HepG2 (cell line): ENCODE results near the gene SWSAP1. TPM values are rescaled to one million over a fixed set of nuclear protein-coding genes. Genes with fewer than 3 reads are reported as not detected.

Experiments used
- ADNP ChIP-seq: sonication (generic); formaldehyde crosslinking; IDR thresholded peaks from 2 replicates; pipeline ENCODE4 v1.4.0; 2020; ENCODE audit warnings: missing genetic modification reagents
- FOXO4 ChIP-seq: sonication (generic); formaldehyde crosslinking; conservative IDR thresholded peaks from 2 replicates; pipeline ENCODE4 v1.8.1; 2023; ENCODE audit warnings: missing genetic modification reagents
- HDAC6 ChIP-seq: fragments of 200-600 bp; sonication (generic); IDR thresholded peaks from 2 replicates; pipeline ENCODE4 v1.7.0; 2017; ENCODE audit warnings: mild to moderate bottlenecking, antibody characterized with exemption, low read length, low read depth
- HMG20A ChIP-seq: IDR thresholded peaks from 2 replicates; pipeline ENCODE4 v1.6.1; 2016; ENCODE audit warnings: borderline replicate concordance
- IRF1 ChIP-seq: sonication (generic); formaldehyde crosslinking; IDR thresholded peaks from 2 replicates; pipeline ENCODE4 v1.4.0; 2020; ENCODE audit warnings: low read depth, mild to moderate bottlenecking, missing genetic modification reagents
- KDM5B ChIP-seq: sonication (generic); formaldehyde crosslinking; IDR thresholded peaks from 2 replicates; pipeline ENCODE4 v1.4.0; 2020; ENCODE audit warnings: missing genetic modification reagents, mild to moderate bottlenecking, borderline replicate concordance
- MTF2 ChIP-seq: sonication (generic); formaldehyde crosslinking; IDR thresholded peaks from 2 replicates; pipeline ENCODE4 v1.5.0; 2020; ENCODE audit warnings: missing genetic modification reagents, borderline replicate concordance
- NCOA2 ChIP-seq: sonication (generic); formaldehyde crosslinking; IDR thresholded peaks from 2 replicates; pipeline ENCODE4 v1.8.0; 2022; ENCODE audit warnings: inconsistent platforms
- PAWR ChIP-seq: sonication (generic); formaldehyde crosslinking; IDR thresholded peaks from 2 replicates; pipeline ENCODE4 v1.4.0; 2020; ENCODE audit warnings: missing genetic modification reagents, mild to moderate bottlenecking, borderline replicate concordance
- REL ChIP-seq: sonication (generic); formaldehyde crosslinking; conservative IDR thresholded peaks from 2 replicates; pipeline ENCODE4 v1.8.0; 2022; ENCODE audit warnings: mild to moderate bottlenecking, missing genetic modification reagents, moderate library complexity
- ZBTB14 ChIP-seq: sonication (generic); formaldehyde crosslinking; IDR thresholded peaks from 2 replicates; pipeline ENCODE4 v1.4.0; 2020; ENCODE audit warnings: missing genetic modification reagents
- ZKSCAN1 ChIP-seq: fragments of 150-350 bp; IDR thresholded peaks from 2 replicates; pipeline ENCODE4 v1.6.1; 2014; ENCODE audit warnings: low read length
- ZNF205 ChIP-seq: IDR thresholded peaks from 2 replicates; pipeline ENCODE4 v1.6.1; 2018; ENCODE audit warnings: missing biosample characterization, missing genetic modification reagents
- ZNF326 ChIP-seq: sonication (generic); formaldehyde crosslinking; IDR thresholded peaks from 2 replicates; pipeline ENCODE4 v1.4.0; 2020; ENCODE audit warnings: missing genetic modification reagents, borderline replicate concordance
- ZNF414 ChIP-seq: sonication (generic); formaldehyde crosslinking; IDR thresholded peaks from 2 replicates; pipeline ENCODE4 v1.5.0; 2020; ENCODE audit warnings: missing genetic modification reagents
- ZNF431 ChIP-seq: sonication (generic); formaldehyde crosslinking; IDR thresholded peaks from 2 replicates; pipeline ENCODE4 v1.9.0; 2022; ENCODE audit warnings: missing genetic modification reagents, low read depth, mild to moderate bottlenecking, borderline replicate concordance
- ZNF549 ChIP-seq: sonication (generic); formaldehyde crosslinking; IDR thresholded peaks from 2 replicates; pipeline ENCODE4 v1.5.0; 2020; ENCODE audit warnings: missing genetic modification reagents
- ZNF605 ChIP-seq: sonication (generic); formaldehyde crosslinking; IDR thresholded peaks from 2 replicates; pipeline ENCODE4 v1.8.0; 2022; ENCODE audit warnings: mild to moderate bottlenecking, missing genetic modification reagents
- ZNF724P ChIP-seq: sonication (generic); formaldehyde crosslinking; IDR thresholded peaks from 2 replicates; pipeline ENCODE4 v1.8.0; 2022; ENCODE audit warnings: missing genetic modification reagents, borderline replicate concordance
- ZNF766 ChIP-seq: sonication (generic); formaldehyde crosslinking; IDR thresholded peaks from 2 replicates; pipeline ENCODE4 v1.5.0; 2020; ENCODE audit warnings: missing genetic modification reagents, borderline replicate concordance
- ZNF784 ChIP-seq: sonication (generic); formaldehyde crosslinking; IDR thresholded peaks from 2 replicates; pipeline ENCODE4 v1.5.1; 2020; ENCODE audit warnings: missing genetic modification reagents, mild to moderate bottlenecking, borderline replicate concordance
- polyA plus RNA-seq, 8 experiments: library from polyadenylated mRNA; depleted of rRNA in 3 of 8; stranded (reverse) in 7 of 8; unstranded in 1 of 8; fragments of >200 nt; fragmentation: Illumina TruSeq in 4 of 8; extraction: Trizol in 4 of 8; gene quantifications; 2 replicates each; pipeline versions ENCODE4 v1.2.1 to v1.2.3, GENCODE V29; 2011 to 2016; ENCODE audit warnings: low read depth in 4 of 8, missing spikeins in 1 of 8, mixed read lengths in 1 of 8; ENCODE audit not compliant: insufficient read depth in 1 of 8
- total RNA-seq, 5 experiments: library from RNA; depleted of rRNA; stranded (reverse); fragments of >200 nt; fragmentation: Illumina TruSeq; extraction: Trizol; gene quantifications; 2 replicates each; pipeline ENCODE4 v1.2.3, GENCODE V29; 2016; ENCODE audit warnings: low read depth in 1 of 5

SWSAP1 gene
- total and polyA plus RNA-seq, 2 of the 13 experiments (the other 11 are each of a cell fraction or from before 2014, with no cell fraction given) = 2.7 to 3.3 TPM

- TF ChIP-seq ZNF784 (CRISPR knock-in tag) = no peak
- no peak for TF ChIP-seq MTF2
- no peak for TF ChIP-seq ZNF605 (CRISPR knock-in tag)
- TF ChIP-seq HDAC6 = no peak
- no peak for TF ChIP-seq KDM5B (CRISPR knock-in tag)
- 0 out of 2 replicates have a peak, but pooled peaks have one; percentile 3 for TF ChIP-seq ZNF205 (CRISPR knock-in tag)
- no peak for TF ChIP-seq IRF1
- TF ChIP-seq FOXO4 = no peak
- TF ChIP-seq ZNF414 (CRISPR knock-in tag) = no peak
- TF ChIP-seq ADNP (CRISPR knock-in tag) = peak; percentile 63; the same call in 1 of the 2 replicates
- TF ChIP-seq ZNF431 = no peak
- TF ChIP-seq ZNF766 (CRISPR knock-in tag) = no peak
- TF ChIP-seq PAWR = no peak
- no peak for TF ChIP-seq ZKSCAN1
- no peak for TF ChIP-seq ZBTB14 (CRISPR knock-in tag)
- TF ChIP-seq ZNF326 = no peak
- TF ChIP-seq HMG20A (CRISPR knock-in tag) = no peak
- no peak for TF ChIP-seq REL (CRISPR knock-in tag)
- no peak for TF ChIP-seq ZNF724P (CRISPR knock-in tag)
- no peak for TF ChIP-seq NCOA2 (CRISPR knock-in tag)
- TF ChIP-seq ZNF549 (CRISPR knock-in tag) = no peak
Observed at GRCh38 chr19:11373885-11374432, 507 bp upstream of the SWSAP1 start (continued).
